HG03442 (cell line): ENCODE data around the gene KBTBD6.
"Not testable (repeated sequence)": the region's sequence is repeated elsewhere in the genome, so short reads cannot be mapped to it uniquely, and the experiment has no call there.

ENCODE experiments used
- ATAC-seq: cut with Tn5 transposase; IDR thresholded peaks from one replicate; pipeline ENCODE4 v1.9.1; 2021; ENCODE audit warnings: mild to moderate bottlenecking, moderate library complexity; ENCODE audit not compliant: unreplicated experiment

Gene KBTBD6

GRCh38 chr13:41136396-41137031, 3.9 kb upstream of the KBTBD6 start:
- no peak for ATAC-seq

- ATAC-seq, result no peak
Measured at GRCh38 chr13:41133951-41134350, 1.3 kb upstream of the KBTBD6 start.

GRCh38 chr13:41131660-41132511, 716 bp downstream of the KBTBD6 start:
- ATAC-seq, result peak; percentile 2

- ATAC-seq, result not testable (repeated sequence)
Measured at GRCh38 chr13:41131189-41131588, 1.4 kb downstream of the KBTBD6 start.

- ATAC-seq, result no peak
Measured at GRCh38 chr13:41130356-41130755, 2.2 kb downstream of the KBTBD6 start.

GRCh38 chr13:41127701-41128100, 4.9 kb downstream of the KBTBD6 start:
- no peak for ATAC-seq

GRCh38 chr13:41122838-41123237, 9.8 kb downstream of the KBTBD6 start:
- no peak for ATAC-seq

- no peak for ATAC-seq
Measured at GRCh38 chr13:41117869-41118268, 14.7 kb downstream of the KBTBD6 start.

- no peak for ATAC-seq
Measured at GRCh38 chr13:41111454-41111853, 21.1 kb downstream of the KBTBD6 start.

- ATAC-seq, result no peak
Measured at GRCh38 chr13:41107584-41108014, 25.0 kb downstream of the KBTBD6 start.

- no peak for ATAC-seq
Measured at GRCh38 chr13:41107104-41107571, 25.5 kb downstream of the KBTBD6 start.

- no peak for ATAC-seq
Measured at GRCh38 chr13:41099986-41100385, 32.6 kb downstream of the KBTBD6 start.

GRCh38 chr13:41098761-41099160, 33.8 kb downstream of the KBTBD6 start:
- no peak for ATAC-seq

- not testable (repeated sequence) for ATAC-seq
Measured at GRCh38 chr13:41095681-41096080, 36.9 kb downstream of the KBTBD6 start.

- ATAC-seq, result no peak
Measured at GRCh38 chr13:41085961-41086585, 46.5 kb downstream of the KBTBD6 start.

GRCh38 chr13:41079725-41080124, 52.9 kb downstream of the KBTBD6 start:
- ATAC-seq, result no peak
